Activated naive CD4-positive, alpha-beta T cell treated with anti-CD3 and anti-CD28 coated beads for 36 hours (primary cell): ENCODE data around the gene ASB14. TPM values are rescaled to one million over a fixed set of nuclear protein-coding genes. Genes with fewer than 3 reads are reported as not detected.

ENCODE experiments used
- total RNA-seq, 2 experiments: library from RNA; stranded (reverse); gene quantifications; one replicate each; pipeline ENCODE4 v1.2.3, GENCODE V29; 2021

ASB14 gene
- total RNA-seq, 2 experiments from 2014 or later, result not detected

Other genes starting within 250 kb of the ASB14 start
- not detected for gene SPATA12, start 232.0 kb downstream of the ASB14 start, total RNA-seq
- gene IL17RD, start 127.3 kb downstream of the ASB14 start, total RNA-seq, result under 1 TPM in 1 of 2 experiments, not detected in 1; 0.02 TPM
- gene HESX1, start 92.7 kb downstream of the ASB14 start, total RNA-seq, result 1 to 10 TPM; 1.5 to 1.6 TPM
- 10 to 100 TPM; 30.8 to 35.1 TPM for gene APPL1, start 65.0 kb downstream of the ASB14 start, total RNA-seq